ENCODE data around the gene FRYL.

DNA sequence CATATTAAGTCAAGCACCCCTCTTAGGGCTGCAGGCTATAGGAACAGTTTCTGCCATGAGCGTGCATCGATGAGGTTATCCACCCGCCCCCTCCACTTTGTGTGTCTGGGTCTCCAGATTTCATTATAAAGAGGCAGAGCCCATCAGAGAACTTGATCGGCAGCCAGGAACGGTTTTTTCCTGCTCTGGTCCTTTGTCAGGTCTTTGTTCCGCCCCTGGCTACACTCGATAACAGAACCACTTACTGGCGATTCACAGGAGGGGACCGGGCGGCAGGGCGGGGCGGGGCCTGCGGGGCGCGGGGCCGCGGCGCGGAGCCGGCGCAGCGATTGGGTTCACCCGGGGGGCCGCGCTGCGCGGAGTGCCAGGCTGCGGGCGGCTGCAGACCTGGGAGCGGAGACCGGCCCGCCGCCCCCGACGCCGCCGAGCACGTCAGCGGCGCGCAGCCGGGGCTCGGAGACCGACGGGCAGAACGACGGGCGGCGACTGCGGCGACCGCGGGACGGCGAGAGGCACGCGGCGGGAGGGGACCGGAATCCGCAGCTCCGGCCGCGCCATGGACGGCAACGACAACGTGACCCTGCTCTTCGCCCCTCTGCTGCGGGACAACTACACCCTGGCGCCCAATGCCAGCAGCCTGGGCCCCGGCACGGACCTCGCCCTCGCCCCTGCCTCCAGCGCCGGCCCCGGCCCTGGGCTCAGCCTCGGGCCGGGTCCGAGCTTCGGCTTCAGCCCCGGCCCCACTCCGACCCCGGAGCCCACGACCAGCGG is 296.9 kb downstream of the FRYL start, which contains the start of gene SLC10A4:
- TF ChIP-seq POLR2AphosphoS5 (IDR thresholded peaks at IDR 0.05; ENCODE audit: low read depth, low read length) (no peak), HDAC6 (IDR thresholded peaks at IDR 0.05; ENCODE audit: low read depth, low read length) (no peak)

Data from H1 (cell line).